PC-9 (cell line): ENCODE data around the gene NACC2. TPM values are rescaled to one million over a fixed set of nuclear protein-coding genes. Genes with fewer than 3 reads are reported as not detected.

Experiments
- BruUV-seq: library from RNA; stranded (reverse); fragments of 400-500 nt; replicated peaks from 2 replicates; lab custom pipeline; 2021; lab: Mats Ljungman, UMichigan
- CTCF ChIA-PET: fragments of 300-600 bp; sonication (Branson Sonifier 250); formaldehyde crosslinking; loops from one replicate; lab custom pipeline; 2022; ENCODE audit warnings: antibody characterized with exemption; lab: Charles Lee
- POLR2A ChIA-PET: fragments of 300-600 bp; sonication (Branson Sonifier 250); formaldehyde crosslinking; loops from one replicate; lab custom pipeline; 2022; ENCODE audit warnings: antibody characterized with exemption; ENCODE audit not compliant: unreplicated experiment; lab: Charles Lee
- DNase-seq, 2 experiments: peaks; one replicate each; pipeline versions ENCODE4 v3.0.0 to v3.0.0-alpha.2; 2015 to 2022; ENCODE audit warnings: mixed read lengths in 1 of 2
- H2AFZ ChIP-seq: fragments of 200-600 bp; sonication (generic); 2 replicates; pipeline ENCODE4 v1.8.1; 2017; ENCODE audit warnings: antibody characterized with exemption
- H3F3A ChIP-seq: fragments of 200-600 bp; sonication (generic); 2 replicates; pipeline ENCODE4 v1.8.1; 2017; ENCODE audit warnings: antibody characterized with exemption, mild to moderate bottlenecking, low read depth; ENCODE audit not compliant: insufficient read depth
- H3K27ac ChIP-seq: fragments of 200-600 bp; sonication (generic); 2 replicates; pipeline ENCODE4 v1.6.1; 2016; ENCODE audit warnings: mixed run types
- H3K27me3 ChIP-seq: fragments of 200-600 bp; sonication (generic); 2 replicates; pipeline ENCODE4 v1.6.1; 2016; ENCODE audit warnings: low read depth, mixed run types; ENCODE audit not compliant: insufficient read depth
- H3K36me3 ChIP-seq: fragments of 200-600 bp; sonication (generic); 2 replicates; pipeline ENCODE4 v1.6.1; 2016; ENCODE audit warnings: low read depth, mixed run types
- H3K4me1 ChIP-seq: fragments of 200-600 bp; sonication (generic); replicated peaks from 2 replicates; pipeline ENCODE4 v1.6.1; 2016; ENCODE audit warnings: mixed run types; ENCODE audit not compliant: insufficient read depth
- H3K4me2 ChIP-seq: fragments of 200-600 bp; sonication (generic); 2 replicates; pipeline ENCODE4 v1.6.1; 2017; ENCODE audit warnings: mixed run types
- H3K4me3 ChIP-seq: fragments of 200-600 bp; sonication (generic); 2 replicates; pipeline ENCODE4 v1.6.1; 2016; ENCODE audit warnings: mixed run types
- H3K79me2 ChIP-seq: fragments of 200-600 bp; sonication (generic); 2 replicates; pipeline ENCODE4 v1.6.1; 2017; ENCODE audit warnings: low read depth, mixed run types
- H3K9me2 ChIP-seq: fragments of 200-600 bp; sonication (generic); 2 replicates; pipeline ENCODE4 v1.8.1; 2017; ENCODE audit warnings: mild to moderate bottlenecking; ENCODE audit not compliant: insufficient read depth
- H3K9me3 ChIP-seq: fragments of 200-600 bp; sonication (generic); 2 replicates; pipeline ENCODE4 v1.8.1; 2016; ENCODE audit warnings: low read depth; ENCODE audit not compliant: insufficient read depth
- H4K20me1 ChIP-seq: fragments of 200-600 bp; sonication (generic); 2 replicates; pipeline ENCODE4 v1.8.1; 2017; ENCODE audit not compliant: insufficient read depth
- EZH2 ChIP-seq: fragments of 200-600 bp; sonication (generic); IDR thresholded peaks from 2 replicates; pipeline ENCODE4 v1.8.0; 2017; ENCODE audit warnings: antibody characterized with exemption, low read depth
- intact Hi-C: fragments of 100-400 bp; cut with micrococcal nuclease; formaldehyde crosslinking; loops from one replicate; pipeline ENCODE4 v1.10.0; 2022; ENCODE audit not compliant: unreplicated experiment
- total RNA-seq: library from RNA; stranded (reverse); gene quantifications from 2 replicates; pipeline ENCODE4 v1.2.3, GENCODE V29; 2021
- TF ChIP-seq, protein P1 (sequence below): fragments of 200-600 bp; sonication (generic); conservative IDR thresholded peaks from 2 replicates; pipeline ENCODE4 v1.6.1; 2017; ENCODE audit warnings: mixed run types, antibody characterized with exemption, mild to moderate bottlenecking, moderate library complexity

The NACC2 gene
- total RNA-seq, 1 experiment from 2014 or later: 22.4 TPM

DNA sequence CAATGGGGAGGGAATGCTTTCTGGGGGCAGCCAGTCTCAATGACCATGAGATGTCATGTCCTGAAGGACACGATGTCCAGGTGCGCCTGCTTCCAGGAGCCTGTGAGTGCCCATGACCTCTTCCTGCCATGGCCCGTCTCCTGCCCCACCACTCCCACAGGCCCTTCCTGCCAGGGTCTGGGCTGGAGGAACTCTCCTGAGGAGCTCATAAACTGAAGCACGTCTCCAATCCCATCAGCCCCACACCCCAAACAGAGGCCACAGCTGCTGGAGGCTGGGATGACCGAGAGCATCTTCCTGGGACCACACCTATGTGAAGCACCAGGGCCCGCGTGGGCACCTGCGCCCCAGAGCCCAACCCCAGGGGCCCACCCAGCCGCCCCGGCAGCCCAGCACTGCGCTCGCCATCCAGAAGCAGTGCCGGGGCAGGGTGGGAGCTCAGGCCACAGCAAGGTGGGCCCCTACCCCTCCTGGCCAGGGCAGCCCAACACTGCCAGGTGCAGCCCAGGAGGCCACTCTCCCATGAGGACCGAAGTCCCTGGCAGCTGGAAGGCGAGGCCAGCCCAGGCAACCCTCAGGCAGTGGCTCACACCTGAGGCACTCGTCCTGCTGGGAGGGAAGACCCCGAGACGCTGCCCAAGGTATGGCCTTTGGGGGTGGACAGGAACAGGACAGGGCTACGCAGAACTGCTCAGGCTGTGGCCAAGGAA lies 80.0 kb downstream of the NACC2 start:
- CTCF ChIA-PET: no interaction called here
- H3K4me1 ChIP-seq: no peaks in the 10 kb centered on the region
- peaks cover 26% of the 10 kb centered on the region for H4K20me1 ChIP-seq
- no peaks in the 10 kb centered on the region for H3F3A ChIP-seq
- H3K36me3 ChIP-seq: no peaks in the 10 kb centered on the region
- BruUV-seq: no TSS peak
- no peaks in the 10 kb centered on the region for H3K9me2 ChIP-seq
- intact Hi-C loops: no loop called here
- H3K4me3 ChIP-seq: no peak overlapping the region
- H3K27ac ChIP-seq: no peak overlapping the region
- no peaks in the 10 kb centered on the region for H3K79me2 ChIP-seq
- H3K27me3 ChIP-seq: no peaks in the 10 kb centered on the region
- no peak overlapping the region for H2AFZ ChIP-seq
- TF ChIP-seq, protein P1, sequence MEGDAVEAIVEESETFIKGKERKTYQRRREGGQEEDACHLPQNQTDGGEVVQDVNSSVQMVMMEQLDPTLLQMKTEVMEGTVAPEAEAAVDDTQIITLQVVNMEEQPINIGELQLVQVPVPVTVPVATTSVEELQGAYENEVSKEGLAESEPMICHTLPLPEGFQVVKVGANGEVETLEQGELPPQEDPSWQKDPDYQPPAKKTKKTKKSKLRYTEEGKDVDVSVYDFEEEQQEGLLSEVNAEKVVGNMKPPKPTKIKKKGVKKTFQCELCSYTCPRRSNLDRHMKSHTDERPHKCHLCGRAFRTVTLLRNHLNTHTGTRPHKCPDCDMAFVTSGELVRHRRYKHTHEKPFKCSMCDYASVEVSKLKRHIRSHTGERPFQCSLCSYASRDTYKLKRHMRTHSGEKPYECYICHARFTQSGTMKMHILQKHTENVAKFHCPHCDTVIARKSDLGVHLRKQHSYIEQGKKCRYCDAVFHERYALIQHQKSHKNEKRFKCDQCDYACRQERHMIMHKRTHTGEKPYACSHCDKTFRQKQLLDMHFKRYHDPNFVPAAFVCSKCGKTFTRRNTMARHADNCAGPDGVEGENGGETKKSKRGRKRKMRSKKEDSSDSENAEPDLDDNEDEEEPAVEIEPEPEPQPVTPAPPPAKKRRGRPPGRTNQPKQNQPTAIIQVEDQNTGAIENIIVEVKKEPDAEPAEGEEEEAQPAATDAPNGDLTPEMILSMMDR: no peak
- TF ChIP-seq EZH2: no peak
- no peak overlapping the region for H3K4me2 ChIP-seq
- POLR2A ChIA-PET: no interaction called here
- no peak for DNase-seq
- H3K9me3 ChIP-seq: no peaks in the 10 kb centered on the region

DNA sequence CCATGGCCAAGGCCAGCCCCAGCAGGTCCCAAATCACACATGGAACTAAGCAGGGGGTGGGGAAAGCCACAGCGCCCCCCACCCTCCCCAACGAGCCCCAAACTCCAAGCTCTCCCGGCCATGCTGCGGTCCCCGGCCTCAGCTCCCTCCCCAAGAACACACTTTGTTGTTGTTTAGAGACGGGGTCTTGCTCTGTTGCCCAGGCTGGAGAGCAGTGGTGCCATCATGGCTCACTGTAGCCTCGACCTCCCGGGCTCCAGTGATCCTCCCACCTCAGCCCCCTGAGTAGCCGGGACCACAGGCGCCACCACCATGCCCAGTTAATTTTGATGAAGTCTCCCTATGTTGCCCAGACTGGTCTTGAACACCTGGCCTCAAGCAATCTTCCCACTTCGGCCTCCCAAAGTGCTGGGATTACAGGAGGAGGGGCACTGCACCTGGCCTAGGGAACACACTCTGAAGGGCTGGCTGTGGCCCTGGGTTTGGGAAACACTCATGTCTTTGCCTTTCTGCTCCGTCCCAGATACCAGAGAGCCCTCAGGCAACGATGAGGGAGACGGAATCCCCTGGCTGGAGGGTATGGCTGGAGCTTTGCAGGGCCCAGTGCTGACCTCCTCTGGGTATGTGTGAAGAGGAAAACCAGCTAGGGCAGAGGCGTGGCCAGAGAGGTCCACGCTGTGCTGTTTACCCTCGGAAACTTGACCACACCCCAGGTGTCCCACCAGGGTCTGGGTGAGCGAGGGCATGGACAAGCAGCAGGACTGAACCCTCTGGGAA lies 80.8 kb downstream of the NACC2 start:
- CTCF ChIA-PET: interaction anchor here (0.6 kb wide), 1 partner anchor 233 kb away, joined by 5 read pairs; no protein-coding TSS in a partner anchor
- TF ChIP-seq EZH2: no peak
- TF ChIP-seq, protein P1: no peak
- H3K4me3 ChIP-seq: no peak overlapping the region
- intact Hi-C loops: no loop called here
- no peak overlapping the region for H2AFZ ChIP-seq
- no peaks in the 10 kb centered on the region for H3K9me3 ChIP-seq
- no peak for DNase-seq
- no TSS peak for BruUV-seq
- no peak overlapping the region for H3K4me2 ChIP-seq
- H3K27ac ChIP-seq: no peak overlapping the region
- H3K4me1 ChIP-seq: no peaks in the 10 kb centered on the region
- H3F3A ChIP-seq: no peaks in the 10 kb centered on the region
- H3K27me3 ChIP-seq: no peaks in the 10 kb centered on the region
- peaks cover 26% of the 10 kb centered on the region for H4K20me1 ChIP-seq
- POLR2A ChIA-PET: no interaction called here
- H3K36me3 ChIP-seq: no peaks in the 10 kb centered on the region
- H3K79me2 ChIP-seq: no peaks in the 10 kb centered on the region
- H3K9me2 ChIP-seq: no peaks in the 10 kb centered on the region

DNA sequence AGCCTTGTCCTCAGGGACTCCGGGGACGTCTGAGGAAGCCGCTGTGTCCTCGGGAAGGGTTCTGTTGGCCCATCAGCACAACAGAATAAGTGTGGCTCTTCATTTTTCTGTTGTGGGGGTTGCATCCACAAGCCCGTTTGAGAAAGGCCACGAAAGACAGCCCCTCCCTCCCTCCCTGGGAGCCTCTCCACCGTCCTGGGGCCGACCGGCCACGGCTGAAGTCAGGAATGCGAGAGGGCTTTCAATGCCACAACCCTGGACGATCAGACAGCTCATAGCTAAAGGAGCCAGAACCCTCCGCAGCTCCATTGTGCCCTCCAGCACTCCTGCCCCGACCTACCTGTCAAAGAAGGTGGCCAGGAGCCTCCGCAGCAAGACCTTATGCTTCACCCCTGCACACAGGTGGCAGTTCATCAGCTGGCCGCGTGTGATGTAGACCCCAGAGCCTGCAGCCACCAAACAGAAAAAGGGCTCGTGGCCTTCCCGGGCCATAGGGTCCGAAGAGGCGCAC lies 81.5 kb downstream of the NACC2 start:
- no peak overlapping the region for H3K4me3 ChIP-seq
- H3K27me3 ChIP-seq: no peaks in the 10 kb centered on the region
- intact Hi-C loops: no loop called here
- H3K36me3 ChIP-seq: no peaks in the 10 kb centered on the region
- no peak for DNase-seq
- H3K4me2 ChIP-seq: no peak overlapping the region
- ChIA-PET POLR2A (no interaction called here), CTCF (interaction anchor here (0.6 kb wide), 1 partner anchor 232 kb away, joined by 5 read pairs; no protein-coding TSS in a partner anchor)
- H3K9me3 ChIP-seq: no peaks in the 10 kb centered on the region
- peaks cover 26% of the 10 kb centered on the region for H4K20me1 ChIP-seq
- H3K79me2 ChIP-seq: no peaks in the 10 kb centered on the region
- TF ChIP-seq, protein P1: no peak
- TF ChIP-seq EZH2: no peak
- no peaks in the 10 kb centered on the region for H3K9me2 ChIP-seq
- no peaks in the 10 kb centered on the region for H3K4me1 ChIP-seq
- no TSS peak for BruUV-seq
- no peak overlapping the region for H3K27ac ChIP-seq
- H2AFZ ChIP-seq: no peak overlapping the region
- no peaks in the 10 kb centered on the region for H3F3A ChIP-seq
